Fibroblast of lung (primary cell): Measurements from ENCODE around the gene KIAA1549. TPM values are rescaled to one million over a fixed set of nuclear protein-coding genes. Genes with fewer than 3 reads are reported as not detected.
A peak's percentile ranks its signal among the peaks of the same experiment; 100 is the strongest.

ENCODE experiments used
- DNase-seq, 2 donors: peaks; one replicate each; pipeline versions ENCODE4 v3.0.0 to v3.0.0-alpha.2; 2010; ENCODE audit warnings: low read depth in 2 of 2
- H2AFZ ChIP-seq: 2 replicates; pipeline ENCODE4 v1.5.1; 2012; ENCODE audit warnings: low read length, control low read depth, inconsistent platforms
- H3K27ac ChIP-seq: 2 replicates; pipeline ENCODE4 v1.5.1; 2011; ENCODE audit warnings: low read length, control low read depth; ENCODE audit not compliant: insufficient read depth
- H3K27me3 ChIP-seq: 2 replicates; pipeline ENCODE4 v1.5.1; 2011; ENCODE audit warnings: mild to moderate bottlenecking, low read length; ENCODE audit not compliant: control insufficient read depth, insufficient read depth
- H3K36me3 ChIP-seq: 2 replicates; pipeline ENCODE4 v1.5.1; 2011; ENCODE audit warnings: low read length; ENCODE audit not compliant: control insufficient read depth, insufficient read depth
- H3K4me1 ChIP-seq: 2 replicates; pipeline ENCODE4 v1.5.1; 2011; ENCODE audit warnings: low read length; ENCODE audit not compliant: control insufficient read depth, insufficient read depth; ENCODE audit errors: extremely low read depth
- H3K4me2 ChIP-seq: 2 replicates; pipeline ENCODE4 v1.5.1; 2011; ENCODE audit warnings: low read length, control low read depth; ENCODE audit not compliant: insufficient read depth; ENCODE audit errors: extremely low read depth
- H3K4me3 ChIP-seq, 4 experiments: fragments of 200-600 bp in 1 of 4; sonication (generic) in 1 of 4; replicated peaks in 1 of 4; 2 replicates each; pipeline ENCODE4 v1.5.1; 2011 to 2016; ENCODE audit warnings: low read length in 4 of 4, low read depth in 3 of 4, mild to moderate bottlenecking in 3 of 4, control low read depth in 2 of 4, inconsistent platforms in 1 of 4, mixed read lengths in 1 of 4; ENCODE audit not compliant: insufficient read depth in 1 of 4; ENCODE audit errors: control extremely low read depth in 1 of 4
- H3K79me2 ChIP-seq: 2 replicates; pipeline ENCODE4 v1.5.1; 2012; ENCODE audit warnings: mild to moderate bottlenecking, low read length, inconsistent platforms; ENCODE audit not compliant: control insufficient read depth, insufficient read depth
- H3K9ac ChIP-seq: 2 replicates; pipeline ENCODE4 v1.5.1; 2011; ENCODE audit warnings: mild to moderate bottlenecking, low read length, control low read depth; ENCODE audit not compliant: insufficient read depth
- H3K9me3 ChIP-seq: 2 replicates; pipeline ENCODE4 v1.5.1; 2012; ENCODE audit warnings: low read depth, low read length; ENCODE audit not compliant: control insufficient read depth, insufficient read depth
- H4K20me1 ChIP-seq: 2 replicates; pipeline ENCODE4 v1.5.1; 2011; ENCODE audit warnings: low read length; ENCODE audit not compliant: control insufficient read depth, insufficient read depth; ENCODE audit errors: extremely low read depth
- EZH2 ChIP-seq: IDR thresholded peaks from 2 replicates; pipeline ENCODE4 v1.5.1; 2012; ENCODE audit warnings: low read length, control low read depth, mild to moderate bottlenecking; ENCODE audit errors: missing control alignments
- polyA plus RNA-seq, 2 donors: library from polyadenylated mRNA; depleted of rRNA in 1 of 2; stranded (reverse) in 1 of 2; unstranded in 1 of 2; fragments of >200 nt; gene quantifications; 2 replicates each; pipeline ENCODE4 v1.2.1, GENCODE V29; 2011 to 2012; ENCODE audit warnings: missing spikeins in 1 of 2
- total RNA-seq: library from RNA; depleted of rRNA; stranded (reverse); fragments of >200 nt; gene quantifications from 2 replicates; pipeline ENCODE4 v1.2.1, GENCODE V29; 2014
- TF ChIP-seq, protein P1 (sequence below), 2 donors: IDR thresholded peaks in 1 of 2; conservative IDR thresholded peaks in 1 of 2; 1 replicate in 1 of 2; 2 replicates in 1 of 2; pipeline ENCODE4 v1.5.1; 2011 to 2012; ENCODE audit warnings: low read length in 2 of 2, control low read depth in 1 of 2, inconsistent platforms in 1 of 2, low read depth in 1 of 2, mild to moderate bottlenecking in 1 of 2

The KIAA1549 gene
- total and polyA plus RNA-seq, 2 donors (not counting 1 experiment from before 2014, with no cell fraction given), result 0.48 to 0.66 TPM

DNA sequence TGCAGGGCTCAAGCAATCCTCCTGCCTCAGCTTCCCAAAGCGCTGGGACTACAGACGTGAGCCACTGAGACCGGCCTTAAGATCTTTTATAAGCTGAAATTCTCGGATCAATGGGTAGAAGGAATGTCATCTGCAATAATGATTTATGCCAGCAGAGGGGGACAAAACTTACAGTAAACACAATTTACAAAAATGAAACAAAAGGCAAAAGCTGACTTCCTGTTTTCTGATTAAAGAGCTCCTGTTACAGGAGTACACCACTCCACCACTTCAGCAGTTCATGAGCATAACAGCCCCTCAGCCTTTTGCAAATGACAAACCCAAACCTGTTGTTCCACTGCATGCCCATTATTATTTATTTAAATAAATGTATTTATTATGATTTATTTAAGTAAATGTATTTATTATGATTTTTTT lies 94.7 kb downstream of the KIAA1549 start:
- H3K9ac ChIP-seq, result no peak overlapping the region
- H3K4me3 ChIP-seq, result no peak overlapping the region
- peak overlapping the region; percentile 55 for H3K4me2 ChIP-seq
- H3K9me3 ChIP-seq, result no peaks in the 10 kb centered on the region
- peak; percentile 59 to 81 for DNase-seq
- peak overlapping the region; percentile 70 for H2AFZ ChIP-seq
- H3K27ac ChIP-seq, result no peak overlapping the region
- TF ChIP-seq, protein P1, sequence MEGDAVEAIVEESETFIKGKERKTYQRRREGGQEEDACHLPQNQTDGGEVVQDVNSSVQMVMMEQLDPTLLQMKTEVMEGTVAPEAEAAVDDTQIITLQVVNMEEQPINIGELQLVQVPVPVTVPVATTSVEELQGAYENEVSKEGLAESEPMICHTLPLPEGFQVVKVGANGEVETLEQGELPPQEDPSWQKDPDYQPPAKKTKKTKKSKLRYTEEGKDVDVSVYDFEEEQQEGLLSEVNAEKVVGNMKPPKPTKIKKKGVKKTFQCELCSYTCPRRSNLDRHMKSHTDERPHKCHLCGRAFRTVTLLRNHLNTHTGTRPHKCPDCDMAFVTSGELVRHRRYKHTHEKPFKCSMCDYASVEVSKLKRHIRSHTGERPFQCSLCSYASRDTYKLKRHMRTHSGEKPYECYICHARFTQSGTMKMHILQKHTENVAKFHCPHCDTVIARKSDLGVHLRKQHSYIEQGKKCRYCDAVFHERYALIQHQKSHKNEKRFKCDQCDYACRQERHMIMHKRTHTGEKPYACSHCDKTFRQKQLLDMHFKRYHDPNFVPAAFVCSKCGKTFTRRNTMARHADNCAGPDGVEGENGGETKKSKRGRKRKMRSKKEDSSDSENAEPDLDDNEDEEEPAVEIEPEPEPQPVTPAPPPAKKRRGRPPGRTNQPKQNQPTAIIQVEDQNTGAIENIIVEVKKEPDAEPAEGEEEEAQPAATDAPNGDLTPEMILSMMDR (conservative IDR thresholded peaks at IDR 0.05 in 1 of 2, IDR thresholded peaks at IDR 0.05 in 1 of 2; ENCODE audit: low read depth in 1 of 2, low read length in 2 of 2), result peak; percentile 56 to 60
- no peak for TF ChIP-seq EZH2
- H4K20me1 ChIP-seq, result no peaks in the 10 kb centered on the region
- no peaks in the 10 kb centered on the region for H3K4me1 ChIP-seq
- no peaks in the 10 kb centered on the region for H3K36me3 ChIP-seq
- H3K27me3 ChIP-seq, result no peaks in the 10 kb centered on the region
- no peaks in the 10 kb centered on the region for H3K79me2 ChIP-seq

DNA sequence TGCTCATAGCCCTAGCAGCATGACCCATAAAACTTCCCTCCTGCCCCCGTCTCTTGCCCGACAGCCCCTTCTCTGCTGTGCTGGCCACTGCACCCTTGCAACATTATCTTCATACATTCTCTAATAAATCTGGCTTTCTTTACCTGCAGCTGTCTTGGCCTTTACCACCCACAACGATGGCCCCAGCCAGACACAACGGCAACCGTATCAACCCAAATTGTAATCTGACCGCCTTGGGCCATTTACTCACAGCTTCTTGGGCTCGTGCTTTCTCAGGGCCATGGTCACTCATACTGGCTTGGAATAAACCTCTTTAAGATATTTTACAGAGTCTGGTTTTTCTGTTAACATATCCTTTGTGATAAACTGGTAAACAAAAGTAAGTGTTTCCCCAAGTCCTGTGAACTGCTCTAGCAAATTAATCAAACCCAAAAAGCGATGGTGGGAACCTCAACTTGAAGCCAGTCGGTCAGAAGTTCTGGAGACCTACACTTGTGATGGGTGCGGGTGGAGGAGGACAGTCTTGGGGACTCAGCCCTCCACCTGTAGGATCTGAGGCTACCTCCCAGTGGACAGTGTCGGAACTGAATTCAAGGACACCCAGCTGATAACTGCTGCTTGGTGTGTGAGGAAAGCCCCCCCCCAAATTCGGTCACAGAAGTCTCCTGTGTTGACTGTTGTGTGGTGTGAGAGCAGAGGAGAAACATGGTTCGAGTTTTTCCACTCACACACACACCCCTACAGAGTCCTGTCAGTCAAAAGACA lies 95.6 kb downstream of the KIAA1549 start:
- Histone ChIP-seq H3K4me2 (no peak overlapping the region), H3K27me3 (no peaks in the 10 kb centered on the region), H3K4me3 (no peak overlapping the region), H2AFZ (no peak overlapping the region), H3K9me3 (no peaks in the 10 kb centered on the region), H4K20me1 (no peaks in the 10 kb centered on the region), H3K79me2 (no peaks in the 10 kb centered on the region), H3K27ac (no peak overlapping the region), H3K36me3 (no peaks in the 10 kb centered on the region), H3K4me1 (no peaks in the 10 kb centered on the region), H3K9ac (no peak overlapping the region)
- no peak for DNase-seq
- no peak for TF ChIP-seq EZH2
- TF ChIP-seq, protein P1 (conservative IDR thresholded peaks at IDR 0.05 in 1 of 2, IDR thresholded peaks at IDR 0.05 in 1 of 2; ENCODE audit: low read depth in 1 of 2, low read length in 2 of 2), result no peak

DNA sequence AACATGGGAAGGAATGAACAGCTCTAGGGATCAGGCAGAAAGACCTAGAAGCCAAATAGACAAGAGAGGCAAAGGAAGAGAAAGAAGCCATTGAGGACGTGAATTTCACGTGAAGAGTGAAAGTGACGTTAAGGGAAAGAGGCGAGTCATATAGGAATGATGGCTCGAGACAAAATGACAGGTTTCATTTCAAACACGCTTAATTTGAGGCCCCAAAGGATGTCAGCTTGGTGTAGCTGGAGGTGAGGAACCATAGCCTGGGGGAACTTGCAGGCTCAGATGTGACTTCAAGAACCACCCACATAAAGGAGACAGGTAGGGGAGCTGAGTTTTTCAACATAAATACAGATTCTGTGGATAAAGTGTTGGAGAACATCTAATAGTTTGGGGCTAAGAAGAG lies 98.9 kb downstream of the KIAA1549 start:
- H3K4me2 ChIP-seq, result no peak overlapping the region

More for the DNA sequence above, 98.9 kb downstream of the KIAA1549 start:
- TF ChIP-seq EZH2, result no peak
- TF ChIP-seq, protein P1 (conservative IDR thresholded peaks at IDR 0.05 in 1 of 2, IDR thresholded peaks at IDR 0.05 in 1 of 2; ENCODE audit: low read depth in 1 of 2, low read length in 2 of 2), result no peak
- no peaks in the 10 kb centered on the region for H3K9me3 ChIP-seq
- DNase-seq, result no peak
- no peak overlapping the region for H2AFZ ChIP-seq
- no peak overlapping the region for H3K9ac ChIP-seq
- no peak overlapping the region for H3K27ac ChIP-seq
- no peak overlapping the region for H3K4me3 ChIP-seq
- H3K36me3 ChIP-seq, result no peaks in the 10 kb centered on the region
- no peaks in the 10 kb centered on the region for H3K79me2 ChIP-seq
- no peaks in the 10 kb centered on the region for H3K27me3 ChIP-seq
- no peaks in the 10 kb centered on the region for H3K4me1 ChIP-seq
- H4K20me1 ChIP-seq, result no peaks in the 10 kb centered on the region
